HepG2 (cell line): ENCODE measurements around the gene DCLRE1C. TPM values are rescaled to one million over a fixed set of nuclear protein-coding genes. Genes with fewer than 3 reads are reported as not detected.

ENCODE experiments used
- MAZ ChIP-seq, 2 experiments: sonication (generic) in 1 of 2; formaldehyde crosslinking in 1 of 2; IDR thresholded peaks; 2 replicates each; pipeline versions ENCODE4 v1.5.0 to v1.6.1; 2012 to 2020; ENCODE audit warnings: low read depth in 2 of 2, mild to moderate bottlenecking in 2 of 2, borderline replicate concordance in 1 of 2, improper control_type of control experiment in 1 of 2, low read length in 1 of 2, missing genetic modification reagents in 1 of 2, moderate library complexity in 1 of 2
- MED13 ChIP-seq: sonication (generic); formaldehyde crosslinking; IDR thresholded peaks from 2 replicates; pipeline ENCODE4 v1.5.0; 2020; ENCODE audit warnings: missing genetic modification reagents
- NFYC ChIP-seq: IDR thresholded peaks from 2 replicates; pipeline ENCODE4 v1.6.1; 2016; ENCODE audit warnings: missing genetic modification reagents, missing compliant biosample characterization
- RBM39 ChIP-seq: fragments of 200-400 bp; formaldehyde crosslinking; IDR thresholded peaks from one replicate; pipeline ENCODE4 v1.6.1; 2018; ENCODE audit warnings: antibody characterized with exemption, mild to moderate bottlenecking, low read depth, low read length; ENCODE audit not compliant: poor library complexity, severe bottlenecking
- RXRB ChIP-seq: IDR thresholded peaks from 2 replicates; pipeline ENCODE4 v1.6.1; 2016; ENCODE audit warnings: borderline replicate concordance, missing genetic modification reagents, missing compliant biosample characterization
- TAF15 ChIP-seq: fragments of 200-400 bp; formaldehyde crosslinking; IDR thresholded peaks from one replicate; pipeline ENCODE4 v1.6.1; 2018; ENCODE audit warnings: mild to moderate bottlenecking, low read depth, low read length; ENCODE audit not compliant: poor library complexity, severe bottlenecking
- TARDBP ChIP-seq: sonication (generic); formaldehyde crosslinking; IDR thresholded peaks from 2 replicates; pipeline ENCODE4 v1.8.0; 2022; ENCODE audit warnings: mild to moderate bottlenecking, missing genetic modification reagents
- ZBTB7A ChIP-seq: sonication (generic); formaldehyde crosslinking; IDR thresholded peaks from 2 replicates; pipeline ENCODE4 v1.8.0; 2022; ENCODE audit warnings: mild to moderate bottlenecking, missing genetic modification reagents
- ZC3H4 ChIP-seq: sonication (generic); formaldehyde crosslinking; IDR thresholded peaks from 2 replicates; pipeline ENCODE4 v1.4.0; 2020; ENCODE audit warnings: missing genetic modification reagents, borderline replicate concordance
- ZMYM4 ChIP-seq: sonication (generic); formaldehyde crosslinking; IDR thresholded peaks from 2 replicates; pipeline ENCODE4 v1.8.1; 2023; ENCODE audit warnings: mild to moderate bottlenecking, missing genetic modification reagents
- ZNF263 ChIP-seq: sonication (generic); formaldehyde crosslinking; IDR thresholded peaks from 2 replicates; pipeline ENCODE4 v1.4.0; 2020; ENCODE audit warnings: missing genetic modification reagents
- ZNF720 ChIP-seq: sonication (generic); formaldehyde crosslinking; IDR thresholded peaks from 2 replicates; pipeline ENCODE4 v1.4.0; 2020; ENCODE audit warnings: missing genetic modification reagents
- polyA plus RNA-seq, 8 experiments: library from polyadenylated mRNA; depleted of rRNA in 3 of 8; stranded (reverse) in 7 of 8; unstranded in 1 of 8; fragments of >200 nt; fragmentation: Illumina TruSeq in 4 of 8; extraction: Trizol in 4 of 8; gene quantifications; 2 replicates each; pipeline versions ENCODE4 v1.2.1 to v1.2.3, GENCODE V29; 2011 to 2016; ENCODE audit warnings: low read depth in 4 of 8, missing spikeins in 1 of 8, mixed read lengths in 1 of 8; ENCODE audit not compliant: insufficient read depth in 1 of 8
- total RNA-seq, 5 experiments: library from RNA; depleted of rRNA; stranded (reverse); fragments of >200 nt; fragmentation: Illumina TruSeq; extraction: Trizol; gene quantifications; 2 replicates each; pipeline ENCODE4 v1.2.3, GENCODE V29; 2016; ENCODE audit warnings: low read depth in 1 of 5
- TF ChIP-seq, protein P1 (sequence below): sonication (generic); formaldehyde crosslinking; IDR thresholded peaks from 2 replicates; pipeline ENCODE4 v1.4.0; 2020; ENCODE audit warnings: missing genetic modification reagents, borderline replicate concordance
- TF ChIP-seq, protein P2 (sequence below): sonication (generic); formaldehyde crosslinking; IDR thresholded peaks from 2 replicates; pipeline ENCODE4 v1.5.0; 2020; ENCODE audit warnings: mild to moderate bottlenecking, missing genetic modification reagents
- TF ChIP-seq, protein P3 (sequence below): sonication (generic); formaldehyde crosslinking; conservative IDR thresholded peaks from 2 replicates; pipeline ENCODE4 v1.8.0; 2022; ENCODE audit warnings: missing genetic modification reagents

DCLRE1C gene
- total and polyA plus RNA-seq, 2 of the 13 experiments (the other 11 are each of a cell fraction or from before 2014, with no cell fraction given), result 3.0 to 10.3 TPM

DNA sequence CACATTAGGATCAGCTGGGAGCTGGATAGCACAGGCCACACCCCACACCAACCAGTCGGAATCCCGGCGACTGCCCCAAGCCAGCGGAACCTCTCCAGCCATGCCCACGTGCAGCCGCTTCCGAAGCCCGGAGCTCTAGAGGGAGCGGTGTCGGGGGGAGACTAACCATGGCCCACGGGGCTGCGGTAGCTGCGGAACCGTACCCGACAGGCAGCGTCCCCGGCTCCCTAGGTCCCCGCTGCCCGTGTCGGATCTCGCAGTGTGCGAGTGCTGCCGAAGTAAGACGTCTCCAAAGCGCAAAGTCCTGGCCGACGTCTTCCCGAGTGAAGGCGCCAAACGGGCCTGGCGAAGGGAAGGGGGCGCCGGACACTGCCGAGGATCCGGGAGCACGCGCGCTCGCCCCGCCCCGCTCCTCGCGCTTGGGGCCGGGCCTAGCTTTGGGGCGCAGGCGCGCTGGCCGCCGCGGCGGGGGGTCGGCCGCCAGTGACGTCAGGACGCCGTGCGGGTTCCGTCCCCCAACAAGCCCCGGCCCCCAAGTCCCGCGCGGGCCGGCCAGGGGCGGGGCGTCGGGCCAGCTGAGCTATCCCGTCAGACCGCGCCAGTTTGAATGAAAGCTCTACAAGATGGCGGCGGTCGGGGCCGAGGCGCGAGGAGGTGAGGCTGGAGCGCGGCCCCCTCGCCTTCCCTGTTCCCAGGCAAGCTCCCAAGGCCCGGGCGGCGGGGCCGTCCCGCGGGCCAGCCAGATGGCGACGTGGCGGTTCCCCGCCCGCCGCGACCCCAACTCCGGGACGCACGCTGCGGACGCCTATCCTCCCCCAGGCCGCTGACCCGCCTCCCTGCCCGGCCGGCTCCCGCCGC, 75.4 kb downstream of the DCLRE1C start, which contains the start of gene SUV39H2 (continued):
- TF ChIP-seq ZMYM4, result peak; percentile 86
- TF ChIP-seq TAF15, result peak; percentile 23
- TF ChIP-seq, protein P1, sequence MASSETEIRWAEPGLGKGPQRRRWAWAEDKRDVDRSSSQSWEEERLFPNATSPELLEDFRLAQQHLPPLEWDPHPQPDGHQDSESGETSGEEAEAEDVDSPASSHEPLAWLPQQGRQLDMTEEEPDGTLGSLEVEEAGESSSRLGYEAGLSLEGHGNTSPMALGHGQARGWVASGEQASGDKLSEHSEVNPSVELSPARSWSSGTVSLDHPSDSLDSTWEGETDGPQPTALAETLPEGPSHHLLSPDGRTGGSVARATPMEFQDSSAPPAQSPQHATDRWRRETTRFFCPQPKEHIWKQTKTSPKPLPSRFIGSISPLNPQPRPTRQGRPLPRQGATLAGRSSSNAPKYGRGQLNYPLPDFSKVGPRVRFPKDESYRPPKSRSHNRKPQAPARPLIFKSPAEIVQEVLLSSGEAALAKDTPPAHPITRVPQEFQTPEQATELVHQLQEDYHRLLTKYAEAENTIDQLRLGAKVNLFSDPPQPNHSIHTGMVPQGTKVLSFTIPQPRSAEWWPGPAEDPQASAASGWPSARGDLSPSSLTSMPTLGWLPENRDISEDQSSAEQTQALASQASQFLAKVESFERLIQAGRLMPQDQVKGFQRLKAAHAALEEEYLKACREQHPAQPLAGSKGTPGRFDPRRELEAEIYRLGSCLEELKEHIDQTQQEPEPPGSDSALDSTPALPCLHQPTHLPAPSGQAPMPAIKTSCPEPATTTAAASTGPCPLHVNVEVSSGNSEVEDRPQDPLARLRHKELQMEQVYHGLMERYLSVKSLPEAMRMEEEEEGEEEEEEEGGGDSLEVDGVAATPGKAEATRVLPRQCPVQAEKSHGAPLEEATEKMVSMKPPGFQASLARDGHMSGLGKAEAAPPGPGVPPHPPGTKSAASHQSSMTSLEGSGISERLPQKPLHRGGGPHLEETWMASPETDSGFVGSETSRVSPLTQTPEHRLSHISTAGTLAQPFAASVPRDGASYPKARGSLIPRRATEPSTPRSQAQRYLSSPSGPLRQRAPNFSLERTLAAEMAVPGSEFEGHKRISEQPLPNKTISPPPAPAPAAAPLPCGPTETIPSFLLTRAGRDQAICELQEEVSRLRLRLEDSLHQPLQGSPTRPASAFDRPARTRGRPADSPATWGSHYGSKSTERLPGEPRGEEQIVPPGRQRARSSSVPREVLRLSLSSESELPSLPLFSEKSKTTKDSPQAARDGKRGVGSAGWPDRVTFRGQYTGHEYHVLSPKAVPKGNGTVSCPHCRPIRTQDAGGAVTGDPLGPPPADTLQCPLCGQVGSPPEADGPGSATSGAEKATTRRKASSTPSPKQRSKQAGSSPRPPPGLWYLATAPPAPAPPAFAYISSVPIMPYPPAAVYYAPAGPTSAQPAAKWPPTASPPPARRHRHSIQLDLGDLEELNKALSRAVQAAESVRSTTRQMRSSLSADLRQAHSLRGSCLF (CRISPR knock-in tag), result 0 out of 2 replicates have a peak, but pooled peaks have one; percentile 77
- peak; percentile 69 for TF ChIP-seq ZBTB7A (CRISPR knock-in tag)
- TF ChIP-seq ZNF720 (CRISPR knock-in tag), result no peak
- TF ChIP-seq NFYC (CRISPR knock-in tag), result peak; percentile 58
- peak; percentile 87 for TF ChIP-seq TARDBP (CRISPR knock-in tag)
- TF ChIP-seq MAZ (IDR thresholded peaks at IDR 0.05; ENCODE audit: borderline replicate concordance, low read depth, low read length), result peak; percentile 43; the same call in 1 of the 2 replicates
- TF ChIP-seq MAZ (CRISPR knock-in tag; IDR thresholded peaks at IDR 0.05; ENCODE audit: low read depth), result peak; percentile 74; the same call in 1 of the 2 replicates
- peak; percentile 56; the same call in 1 of the 2 replicates for TF ChIP-seq ZNF263 (CRISPR knock-in tag)
- peak; percentile 21; the same call in 1 of the 2 replicates for TF ChIP-seq RXRB (CRISPR knock-in tag)
- TF ChIP-seq, protein P2, sequence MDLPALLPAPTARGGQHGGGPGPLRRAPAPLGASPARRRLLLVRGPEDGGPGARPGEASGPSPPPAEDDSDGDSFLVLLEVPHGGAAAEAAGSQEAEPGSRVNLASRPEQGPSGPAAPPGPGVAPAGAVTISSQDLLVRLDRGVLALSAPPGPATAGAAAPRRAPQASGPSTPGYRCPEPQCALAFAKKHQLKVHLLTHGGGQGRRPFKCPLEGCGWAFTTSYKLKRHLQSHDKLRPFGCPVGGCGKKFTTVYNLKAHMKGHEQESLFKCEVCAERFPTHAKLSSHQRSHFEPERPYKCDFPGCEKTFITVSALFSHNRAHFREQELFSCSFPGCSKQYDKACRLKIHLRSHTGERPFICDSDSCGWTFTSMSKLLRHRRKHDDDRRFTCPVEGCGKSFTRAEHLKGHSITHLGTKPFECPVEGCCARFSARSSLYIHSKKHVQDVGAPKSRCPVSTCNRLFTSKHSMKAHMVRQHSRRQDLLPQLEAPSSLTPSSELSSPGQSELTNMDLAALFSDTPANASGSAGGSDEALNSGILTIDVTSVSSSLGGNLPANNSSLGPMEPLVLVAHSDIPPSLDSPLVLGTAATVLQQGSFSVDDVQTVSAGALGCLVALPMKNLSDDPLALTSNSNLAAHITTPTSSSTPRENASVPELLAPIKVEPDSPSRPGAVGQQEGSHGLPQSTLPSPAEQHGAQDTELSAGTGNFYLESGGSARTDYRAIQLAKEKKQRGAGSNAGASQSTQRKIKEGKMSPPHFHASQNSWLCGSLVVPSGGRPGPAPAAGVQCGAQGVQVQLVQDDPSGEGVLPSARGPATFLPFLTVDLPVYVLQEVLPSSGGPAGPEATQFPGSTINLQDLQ (CRISPR knock-in tag), result peak; percentile 75; the same call in 1 of the 2 replicates
- TF ChIP-seq MED13 (CRISPR knock-in tag), result peak; percentile 53; the same call in 1 of the 2 replicates
- no peak for TF ChIP-seq ZC3H4
- peak; percentile 92 for TF ChIP-seq RBM39
- TF ChIP-seq, protein P3, sequence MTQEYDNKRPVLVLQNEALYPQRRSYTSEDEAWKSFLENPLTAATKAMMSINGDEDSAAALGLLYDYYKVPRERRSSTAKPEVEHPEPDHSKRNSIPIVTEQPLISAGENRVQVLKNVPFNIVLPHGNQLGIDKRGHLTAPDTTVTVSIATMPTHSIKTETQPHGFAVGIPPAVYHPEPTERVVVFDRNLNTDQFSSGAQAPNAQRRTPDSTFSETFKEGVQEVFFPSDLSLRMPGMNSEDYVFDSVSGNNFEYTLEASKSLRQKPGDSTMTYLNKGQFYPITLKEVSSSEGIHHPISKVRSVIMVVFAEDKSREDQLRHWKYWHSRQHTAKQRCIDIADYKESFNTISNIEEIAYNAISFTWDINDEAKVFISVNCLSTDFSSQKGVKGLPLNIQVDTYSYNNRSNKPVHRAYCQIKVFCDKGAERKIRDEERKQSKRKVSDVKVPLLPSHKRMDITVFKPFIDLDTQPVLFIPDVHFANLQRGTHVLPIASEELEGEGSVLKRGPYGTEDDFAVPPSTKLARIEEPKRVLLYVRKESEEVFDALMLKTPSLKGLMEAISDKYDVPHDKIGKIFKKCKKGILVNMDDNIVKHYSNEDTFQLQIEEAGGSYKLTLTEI, result no peak
